CD4-positive, alpha-beta T cell treated with Interleukin-2 at 100 ng/mL for 4 hours (primary cell): Measurements from ENCODE around the gene COX14.
A peak's percentile ranks its signal among the peaks of the same experiment; 100 is the strongest.
"Not testable (repeated sequence)": the region's sequence is repeated elsewhere in the genome, so short reads cannot be mapped to it uniquely, and the experiment has no call there.

Experiments used
- DNase-seq: peaks from one replicate; pipeline ENCODE4 v3.0.0-alpha.2; 2020; ENCODE audit warnings: low spot score

Gene COX14

DNA sequence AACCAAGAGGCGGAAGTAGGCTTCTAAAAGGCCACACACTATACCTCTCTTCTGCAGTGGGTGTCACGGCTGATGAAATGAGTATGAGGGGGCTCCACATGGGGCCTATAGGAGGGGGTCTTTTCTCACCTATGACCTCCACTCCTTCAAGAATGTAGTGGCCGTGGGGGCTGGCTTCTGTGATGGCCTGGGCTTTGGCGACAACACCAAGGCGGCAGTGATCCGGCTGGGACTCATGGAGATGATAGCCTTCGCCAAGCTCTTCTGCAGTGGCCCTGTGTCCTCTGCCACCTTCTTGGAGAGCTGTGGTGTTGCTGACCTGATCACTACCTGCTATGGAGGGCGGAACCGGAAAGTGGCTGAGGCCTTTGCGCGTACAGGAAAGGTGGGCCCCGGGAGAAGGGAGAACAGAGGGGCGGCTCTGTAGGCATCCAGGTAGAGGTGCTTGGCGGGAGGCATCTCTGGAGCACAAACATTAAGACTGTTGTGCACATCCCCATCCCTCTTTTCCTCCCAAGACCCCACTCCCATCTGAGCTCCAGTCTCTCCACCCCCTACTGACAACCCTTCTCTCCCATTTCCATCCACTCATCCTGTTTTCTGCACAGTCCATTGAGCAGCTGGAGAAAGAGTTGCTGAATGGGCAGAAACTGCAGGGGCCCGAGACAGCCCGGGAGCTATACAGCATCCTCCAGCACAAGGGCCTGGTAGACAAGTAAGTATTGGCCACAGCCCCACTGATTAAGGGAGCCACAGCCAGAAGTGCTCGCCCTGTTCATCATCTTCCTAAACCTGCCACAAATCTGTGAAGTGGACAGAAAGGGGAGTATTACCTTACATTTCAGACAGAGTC is 4.4 kb upstream of the COX14 start:
- no peak for DNase-seq

DNA sequence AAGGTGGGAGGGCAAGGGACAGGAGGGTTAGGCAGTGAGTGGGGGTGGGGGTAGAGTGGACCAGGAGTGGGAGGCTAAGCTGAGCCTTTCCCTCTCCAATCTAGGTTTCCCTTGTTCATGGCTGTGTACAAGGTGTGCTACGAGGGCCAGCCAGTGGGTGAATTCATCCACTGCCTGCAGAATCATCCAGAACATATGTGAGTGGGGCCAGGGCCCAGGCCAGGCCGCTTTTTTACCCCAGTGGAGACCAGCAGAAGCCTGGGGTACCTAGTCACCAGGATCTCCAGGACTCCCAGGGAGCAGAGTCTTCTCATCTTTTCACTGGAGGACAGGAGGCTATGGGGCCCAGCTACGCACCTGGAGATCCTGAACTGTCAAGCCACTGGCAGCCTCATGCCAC is 2.7 kb upstream of the COX14 start:
- no peak for DNase-seq

DNA sequence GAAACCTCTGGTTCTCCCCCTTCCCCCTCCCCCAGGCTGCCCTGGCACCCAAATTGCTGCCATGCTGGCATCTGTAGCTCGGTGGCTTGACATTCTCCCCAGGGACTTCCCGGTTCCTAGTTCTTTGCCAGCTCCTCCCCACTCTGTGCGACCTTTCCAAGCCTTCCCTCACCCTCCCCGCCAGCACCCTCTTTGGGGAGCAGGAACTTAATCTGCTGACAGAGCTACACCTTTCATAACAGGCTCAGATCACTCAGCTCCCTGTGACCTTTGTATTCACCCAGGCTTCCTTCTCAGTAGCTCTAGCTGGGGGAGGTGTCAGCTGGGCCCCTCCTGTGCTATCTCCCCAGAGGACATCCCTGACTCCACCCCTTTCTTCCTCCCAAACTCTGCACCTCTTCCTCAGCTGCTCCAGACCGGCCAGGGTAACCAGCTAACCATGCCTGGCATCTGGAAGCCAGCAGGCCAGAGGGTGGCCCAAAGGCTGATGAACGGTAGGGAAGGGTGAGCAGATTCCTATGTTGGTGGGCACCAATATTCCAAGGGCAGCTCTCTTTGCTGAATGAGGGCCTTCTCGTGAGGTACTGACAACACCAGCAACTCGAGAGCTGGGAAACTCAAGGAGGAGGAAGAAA is 1.8 kb upstream of the COX14 start:
- no peak for DNase-seq

DNA sequence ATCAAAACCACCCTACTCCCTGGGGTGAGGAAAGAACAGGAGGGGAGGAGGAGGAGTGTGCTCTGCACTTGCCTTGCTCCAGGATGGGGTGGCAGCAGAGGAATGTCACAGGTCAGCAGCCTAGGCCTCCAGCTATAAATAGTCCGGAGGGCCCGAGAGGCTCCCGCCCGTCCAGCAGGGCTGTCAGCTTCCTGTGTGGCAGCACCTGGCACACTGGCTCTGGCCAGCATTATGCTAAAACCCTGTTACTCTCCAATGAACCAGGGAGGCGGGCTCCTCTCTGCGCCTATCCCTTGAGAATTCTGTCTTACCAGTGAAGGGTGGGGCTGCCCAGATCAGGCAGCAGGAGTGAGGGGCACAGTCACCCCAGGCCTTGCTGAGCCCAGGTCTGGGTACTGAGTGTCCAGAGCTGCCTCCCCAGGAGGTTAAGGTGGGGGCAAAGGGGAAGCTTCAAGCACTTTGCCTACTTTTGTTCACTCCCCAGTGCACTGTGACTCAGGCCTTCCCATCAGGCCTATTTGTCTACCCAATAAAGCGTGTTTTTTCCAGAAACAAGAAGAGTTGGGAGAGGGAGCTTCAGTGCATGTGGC is 1.2 kb upstream of the COX14 start:
- no peak for DNase-seq

DNA sequence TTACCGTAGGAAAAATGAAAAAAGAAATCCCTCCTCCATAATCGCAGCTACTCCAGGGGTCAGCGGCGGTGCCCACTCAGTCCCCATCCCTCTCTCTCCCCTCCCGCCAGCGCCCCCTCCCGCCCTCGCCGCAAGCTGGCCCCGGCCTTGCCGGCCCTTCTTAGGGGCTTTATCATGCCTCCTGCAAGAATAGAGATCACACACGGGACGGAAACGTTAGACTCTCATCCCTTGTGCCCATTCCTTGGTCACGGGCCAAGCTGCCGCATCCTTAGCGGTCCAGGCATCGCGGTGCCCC is 692 bp upstream of the COX14 start:
- no peak for DNase-seq

DNA sequence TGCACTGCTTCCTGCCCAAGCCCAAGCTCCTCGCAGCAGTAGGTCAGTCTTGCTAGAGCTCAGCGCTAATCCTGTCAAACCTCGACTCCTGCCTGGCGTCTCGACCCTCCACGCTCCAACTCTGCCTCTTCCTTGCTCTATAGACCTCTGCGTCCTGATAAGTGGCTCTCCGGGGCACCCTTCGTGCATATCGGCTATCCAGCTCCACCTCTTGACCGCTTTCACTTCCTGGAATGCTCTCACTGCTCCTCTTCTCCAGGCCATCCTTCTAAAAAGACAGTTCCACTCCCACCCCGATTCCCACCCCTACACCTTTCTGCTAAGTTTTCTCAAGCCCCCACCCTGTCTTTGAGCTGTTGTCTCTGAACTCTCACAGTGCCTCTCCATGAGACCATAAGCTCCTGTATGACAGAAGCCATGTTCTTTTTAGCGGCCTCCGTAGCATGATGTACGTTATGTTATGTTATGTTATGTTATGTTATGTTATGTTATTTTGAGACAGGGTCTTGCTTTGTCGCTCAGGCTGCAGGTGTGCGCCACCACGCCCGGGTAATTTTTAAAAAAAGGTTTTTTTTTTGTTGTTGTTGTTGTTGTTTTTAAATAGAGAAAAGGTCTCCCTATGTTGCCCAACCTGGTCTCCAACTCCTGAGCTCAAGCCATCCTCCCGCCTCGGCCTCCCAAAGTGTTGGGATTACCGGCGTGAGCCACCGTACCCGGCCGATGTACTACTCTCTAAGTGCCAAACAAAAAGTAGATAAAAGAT is 601 bp downstream of the COX14 start:
- no peak for DNase-seq

DNA sequence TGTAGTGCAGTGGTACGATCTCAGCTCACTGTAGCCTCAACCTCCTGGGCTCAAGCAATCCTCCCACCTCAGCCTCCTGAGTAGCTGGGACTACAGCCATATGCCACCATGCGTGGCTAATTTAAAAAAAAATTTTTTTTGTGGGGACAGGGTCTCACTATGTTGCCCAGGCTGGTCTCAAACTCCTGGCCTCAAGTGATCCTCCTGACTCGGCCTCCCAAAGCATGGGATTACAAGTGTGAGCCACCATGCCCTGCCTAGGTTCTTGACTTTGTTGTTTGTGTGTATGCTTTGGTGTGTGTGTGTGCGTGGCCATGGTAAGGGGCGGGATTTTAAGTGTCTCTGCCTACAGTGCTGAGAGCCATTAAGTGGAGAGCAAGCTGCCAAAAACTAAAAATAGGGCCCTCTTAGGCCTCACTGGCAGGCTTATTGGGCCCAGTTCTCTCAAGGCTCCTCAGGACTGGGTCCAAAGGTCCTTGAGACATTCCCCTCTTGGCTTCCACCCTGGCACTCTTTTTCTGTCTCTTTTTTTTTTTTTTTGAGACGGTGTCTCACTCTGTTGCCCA is 5.1 kb downstream of the COX14 start:
- DNase-seq = no peak

DNA sequence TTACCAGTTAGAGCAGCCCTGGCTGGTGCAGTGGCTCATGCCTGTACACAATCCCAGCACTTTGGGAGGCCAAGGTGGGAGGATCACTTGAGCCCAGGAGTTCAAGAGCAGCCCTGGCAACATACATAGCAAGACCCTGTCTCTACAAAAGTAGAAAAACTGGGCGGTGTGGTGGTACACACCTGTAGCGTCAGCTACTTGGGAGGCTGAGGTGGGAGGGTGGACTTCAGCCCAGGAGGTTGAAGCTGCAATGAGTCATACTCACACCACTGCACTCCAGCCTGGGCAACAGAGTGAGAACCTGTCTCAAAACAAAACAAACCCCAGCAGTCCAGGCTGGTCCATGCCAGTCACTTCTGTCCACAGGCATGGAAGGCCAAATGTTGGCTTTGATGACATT is 7.4 kb downstream of the COX14 start:
- no peak for DNase-seq

DNA sequence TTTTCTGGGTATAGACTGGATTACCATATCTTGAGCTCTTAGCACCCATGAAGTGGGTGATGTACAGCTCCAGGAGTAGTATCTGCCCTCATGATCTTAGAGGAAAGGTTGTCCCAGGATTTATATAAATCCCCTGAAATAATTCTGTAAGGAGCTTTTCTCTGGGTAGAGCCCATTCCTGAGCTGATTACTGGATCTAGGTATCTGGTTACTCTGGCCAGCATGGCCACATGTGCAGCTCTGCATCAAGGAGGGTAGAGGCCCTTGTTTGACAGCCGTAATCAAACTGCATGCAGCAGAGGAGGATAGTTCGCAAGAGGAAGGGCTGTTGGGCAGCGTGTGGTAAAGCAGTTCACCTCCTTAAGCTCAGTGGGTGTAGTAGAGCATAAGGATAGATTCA is 8.5 kb downstream of the COX14 start:
- DNase-seq = no peak

DNA sequence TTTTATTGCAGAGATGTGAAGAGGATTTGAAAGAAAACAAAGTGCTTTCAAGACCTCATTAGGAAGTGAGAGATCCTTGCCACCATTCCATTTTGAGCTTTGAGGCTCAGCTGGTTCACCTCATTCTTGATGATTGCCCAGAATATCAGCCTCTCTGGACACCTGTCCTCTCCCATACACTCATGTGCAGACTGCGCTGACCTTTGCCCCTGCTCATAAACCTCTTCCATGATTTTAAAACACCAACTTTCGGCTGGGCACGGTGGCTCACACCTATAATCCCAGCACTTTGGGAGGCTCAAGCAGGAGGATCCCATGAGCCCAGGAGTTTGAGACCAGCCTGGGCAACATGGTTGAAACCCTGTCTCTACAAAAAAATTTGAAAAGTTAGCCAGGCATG is 8.9 kb downstream of the COX14 start:
- DNase-seq = no peak

DNA sequence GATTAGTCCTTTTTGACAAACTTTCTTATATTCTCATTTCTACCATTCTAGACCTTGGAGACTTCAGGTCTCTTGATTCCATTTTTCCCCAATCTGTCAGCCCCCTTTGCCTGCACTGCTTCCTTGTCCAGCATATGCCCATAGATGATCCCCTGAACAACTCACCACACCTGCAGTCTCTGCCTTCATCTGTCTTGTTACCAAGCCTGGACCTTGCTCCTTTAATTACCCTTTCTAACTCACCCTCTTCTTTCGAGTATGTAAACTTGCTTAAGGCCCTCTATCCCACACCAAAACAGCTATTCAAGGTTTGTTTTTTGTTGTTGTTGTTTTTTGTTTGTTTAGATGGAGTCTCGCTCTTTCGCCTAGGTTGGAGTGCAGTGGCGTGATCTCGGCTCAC is 9.6 kb downstream of the COX14 start:
- no peak for DNase-seq

DNA sequence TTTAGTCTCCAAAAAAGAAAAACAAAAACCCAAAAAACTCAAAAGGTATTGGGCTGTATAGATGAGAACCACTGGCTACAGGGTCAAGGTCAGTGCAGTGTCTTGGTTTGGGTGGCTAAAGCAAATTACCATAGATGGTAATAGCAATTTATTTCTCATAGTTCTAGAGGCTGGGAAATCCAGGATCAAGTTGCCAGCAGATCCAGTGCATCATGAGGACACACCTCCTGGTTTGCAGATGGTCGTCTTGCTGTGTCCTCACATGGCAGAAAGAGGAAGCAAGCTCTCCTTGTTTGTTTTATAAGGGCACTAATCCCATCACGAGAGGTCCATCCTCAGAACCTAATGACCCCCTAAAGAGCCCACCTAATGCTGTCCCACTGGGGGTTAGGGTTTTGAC is 11.2 kb downstream of the COX14 start:
- no peak for DNase-seq

DNA sequence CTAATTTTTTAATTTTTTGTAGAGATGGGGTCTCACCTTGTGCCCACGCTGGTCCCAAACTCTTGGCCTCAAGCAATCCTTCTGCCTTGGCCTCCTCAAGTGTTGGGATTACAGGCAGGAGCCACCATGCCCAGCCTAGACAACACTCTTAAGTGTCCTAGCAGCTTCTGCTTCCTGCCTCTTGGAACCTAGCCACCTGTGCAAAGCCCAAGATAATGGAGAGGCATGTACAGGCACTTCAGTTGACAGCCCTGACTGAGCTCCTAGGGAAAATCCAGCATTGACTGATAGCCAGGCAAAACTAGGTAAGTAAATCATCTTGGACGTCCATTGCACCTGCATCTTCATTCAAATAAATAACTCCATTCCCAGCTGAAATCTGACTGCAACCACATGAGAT is 15.5 kb downstream of the COX14 start:
- no peak for DNase-seq

DNA sequence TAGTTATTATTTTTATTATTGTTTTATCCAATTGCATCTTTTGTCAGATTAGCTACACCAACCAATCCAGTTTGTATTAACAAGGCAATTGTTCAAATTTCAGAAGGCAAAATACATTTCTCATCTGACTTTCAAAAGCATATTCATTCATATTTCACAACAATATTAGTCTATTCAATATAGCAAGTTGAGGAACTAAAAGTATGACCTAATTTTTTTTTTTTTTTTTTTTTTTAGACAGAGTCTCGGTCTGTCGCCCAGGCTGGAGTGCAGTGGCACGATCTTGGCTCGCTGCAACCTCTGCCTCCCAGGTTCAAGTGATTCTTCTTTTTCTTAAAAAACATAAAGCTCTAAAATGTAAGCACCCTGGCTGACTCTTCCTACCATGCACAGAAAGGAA is 17.3 kb downstream of the COX14 start:
- DNase-seq = no peak

DNA sequence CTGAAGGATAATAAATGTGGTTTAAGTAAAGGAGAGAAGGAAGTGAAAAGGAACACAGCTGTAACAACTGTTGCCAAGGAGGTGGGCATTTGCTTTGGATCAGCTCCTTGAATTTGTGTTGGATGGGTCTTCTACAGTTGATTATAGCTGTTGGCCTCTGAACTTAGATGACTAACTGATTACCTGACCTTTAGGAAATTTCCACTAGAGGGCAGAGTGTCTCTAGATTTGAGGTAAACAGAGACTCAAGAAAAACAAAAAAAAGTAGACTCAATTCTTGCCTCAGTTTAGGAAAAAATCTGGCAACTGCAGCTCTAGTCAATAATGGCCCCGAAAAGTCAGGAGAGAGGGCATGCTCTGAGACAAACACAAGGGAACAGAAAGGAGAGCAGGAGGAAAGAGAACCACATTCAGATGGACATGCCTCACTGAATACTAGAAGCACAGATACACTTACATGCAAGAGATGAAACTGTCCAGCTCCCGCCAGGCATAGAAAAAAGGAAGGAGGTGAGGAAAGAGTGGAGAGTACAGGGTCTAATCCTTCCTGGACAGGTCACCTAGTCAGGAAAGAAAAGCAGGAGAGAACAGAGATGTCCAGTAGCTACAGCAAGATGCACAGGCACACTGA is 20.6 kb downstream of the COX14 start:
- DNase-seq = peak; percentile 66

DNA sequence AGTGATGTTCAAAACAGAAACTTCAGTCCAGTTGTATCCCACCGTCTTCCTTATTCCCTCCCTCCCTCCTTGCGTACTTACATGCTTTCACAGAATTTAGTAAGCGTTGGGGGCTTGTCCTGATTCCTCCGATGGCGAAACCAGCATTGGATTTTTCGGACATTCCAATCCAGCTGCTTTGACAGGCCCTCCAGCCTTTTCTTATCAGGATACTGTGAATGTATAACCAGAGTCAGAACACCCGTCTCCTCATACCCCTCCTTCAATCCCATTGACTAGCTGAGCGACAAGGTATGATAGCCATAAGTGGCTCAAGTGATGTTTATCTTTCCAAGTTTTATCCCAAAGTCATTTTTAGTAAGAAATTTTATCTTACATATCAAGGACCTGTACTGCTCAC is 31.0 kb downstream of the COX14 start:
- no peak for DNase-seq

DNA sequence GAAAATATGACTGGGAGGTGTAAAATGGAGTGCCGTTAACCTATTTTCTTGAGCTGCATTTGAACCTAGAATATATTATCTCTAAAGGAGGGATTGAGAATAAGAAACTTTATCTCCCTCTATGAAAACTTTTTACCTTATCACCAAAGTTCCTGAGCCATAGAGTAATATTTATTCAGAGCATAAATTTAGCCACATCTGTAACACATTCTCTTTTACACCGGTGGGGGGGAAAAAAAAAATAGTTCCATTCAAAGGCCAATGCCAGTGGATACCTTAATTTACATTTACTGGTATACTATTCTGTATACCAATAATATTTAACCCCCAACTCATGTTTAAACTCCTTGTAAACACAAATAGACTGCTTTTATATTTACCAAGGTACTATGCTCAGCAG is 33.4 kb downstream of the COX14 start:
- DNase-seq = no peak

DNA sequence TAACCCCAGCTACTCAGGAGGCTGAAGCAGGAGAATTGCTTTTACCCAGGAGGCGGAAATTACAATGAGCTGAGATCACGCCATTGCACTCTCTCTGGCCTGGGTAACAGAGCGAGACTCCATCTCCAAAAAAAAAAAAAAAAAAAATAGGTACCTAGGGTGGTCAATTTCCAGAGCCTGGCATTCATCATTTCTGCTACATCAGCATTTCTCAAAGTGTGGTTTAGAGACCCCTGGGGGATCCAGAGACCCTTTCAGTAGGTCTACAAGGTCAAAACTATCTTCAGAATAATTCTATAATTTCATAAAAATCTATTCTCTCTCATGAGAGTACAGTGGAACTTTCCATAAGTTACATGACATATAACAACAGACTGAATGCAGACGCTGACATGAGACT is 35.2 kb downstream of the COX14 start:
- no peak for DNase-seq

DNA sequence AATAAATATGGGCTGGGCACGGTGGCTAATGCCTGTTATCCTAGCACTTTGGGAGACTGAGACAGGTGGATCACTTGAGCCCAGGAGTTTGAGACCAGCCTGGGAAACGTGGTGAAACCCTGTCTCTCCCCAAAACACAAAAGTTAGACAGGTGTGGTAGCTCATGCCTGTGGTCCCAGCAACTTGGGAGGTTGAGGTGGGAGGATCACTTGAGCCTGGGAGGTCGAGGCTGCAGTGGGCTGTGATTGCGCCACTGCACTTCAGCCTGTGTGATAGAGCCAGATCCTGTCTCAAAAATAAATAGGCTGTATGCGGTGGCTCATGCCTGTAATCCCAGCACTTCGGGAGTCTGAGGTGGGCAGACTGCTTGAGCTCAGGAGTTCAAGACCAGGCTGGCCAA is 36.0 kb downstream of the COX14 start:
- not testable (repeated sequence) for DNase-seq

DNA sequence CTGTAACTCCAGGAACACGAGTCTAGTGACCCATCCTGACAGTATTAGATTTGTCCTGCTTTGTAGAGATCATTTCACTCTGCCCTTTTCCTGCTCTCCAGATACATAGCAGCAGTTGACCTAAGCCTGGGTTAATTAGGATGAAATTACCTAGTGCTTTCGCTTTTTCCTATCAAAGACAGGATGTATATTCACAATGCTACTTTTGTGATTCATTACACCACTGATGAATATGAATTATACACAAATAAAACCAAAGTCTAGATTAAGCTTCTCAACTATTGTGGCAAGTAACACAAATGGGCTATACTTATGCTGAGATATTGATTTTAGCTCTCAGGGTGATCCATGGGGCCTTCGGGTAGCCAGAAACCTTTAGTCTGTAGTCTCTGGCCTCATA is 37.3 kb downstream of the COX14 start:
- DNase-seq = no peak

DNA sequence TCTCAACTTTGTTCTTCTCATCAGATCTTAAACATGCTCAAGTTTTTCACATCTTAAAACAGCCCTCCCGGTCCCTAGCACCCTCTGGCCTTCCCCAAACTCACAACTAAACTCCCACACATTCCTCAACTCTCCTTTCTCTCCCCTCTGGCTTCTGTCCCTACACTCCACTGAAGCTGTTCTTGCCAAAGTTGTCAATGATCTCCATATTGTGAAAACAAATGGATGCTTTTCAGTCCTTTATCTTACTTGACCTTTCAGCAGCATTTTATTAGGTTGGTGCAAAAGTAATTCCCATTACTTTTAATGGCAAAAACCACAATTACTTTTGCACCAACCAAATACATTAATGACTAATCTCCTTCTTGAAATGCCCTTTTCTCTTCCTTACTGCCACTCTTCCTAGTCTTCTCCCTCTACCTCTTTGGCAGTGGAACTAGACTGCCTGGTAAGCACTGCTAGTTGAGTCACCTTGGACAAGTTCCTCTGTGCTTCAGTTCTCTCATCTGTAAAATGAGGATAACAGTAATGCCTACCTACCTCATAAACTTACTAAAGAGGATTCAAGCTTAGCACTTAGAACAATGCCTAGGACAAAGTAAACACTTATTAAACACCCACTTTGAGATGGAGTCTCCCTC is 39.1 kb downstream of the COX14 start:
- no peak for DNase-seq

DNA sequence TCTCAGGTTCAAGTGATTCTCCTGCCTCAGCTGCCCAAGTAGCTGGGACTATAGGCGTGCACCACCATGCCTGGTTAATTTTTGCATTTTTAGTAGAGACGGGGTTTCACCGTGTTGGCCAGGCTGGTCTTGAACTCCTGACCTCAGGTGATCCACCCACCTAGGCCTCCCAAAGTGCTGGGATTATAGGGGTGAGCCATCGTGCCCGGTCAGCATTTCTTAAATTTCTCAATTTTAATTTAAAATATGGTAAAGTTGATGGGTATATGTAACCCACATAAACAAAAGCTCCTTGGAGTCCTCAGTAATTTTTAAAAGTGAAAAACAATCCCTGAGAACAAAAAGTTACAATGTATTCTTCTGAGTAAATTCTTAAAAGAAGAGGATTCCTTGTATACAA is 42.9 kb downstream of the COX14 start:
- not testable (repeated sequence) for DNase-seq
